Measurements from ENCODE around the gene CYSLTR2.

GRCh38 chr13:48648446-48648845 is 5.3 kb upstream of the CYSLTR2 start:
- TF ChIP-seq, protein P1, sequence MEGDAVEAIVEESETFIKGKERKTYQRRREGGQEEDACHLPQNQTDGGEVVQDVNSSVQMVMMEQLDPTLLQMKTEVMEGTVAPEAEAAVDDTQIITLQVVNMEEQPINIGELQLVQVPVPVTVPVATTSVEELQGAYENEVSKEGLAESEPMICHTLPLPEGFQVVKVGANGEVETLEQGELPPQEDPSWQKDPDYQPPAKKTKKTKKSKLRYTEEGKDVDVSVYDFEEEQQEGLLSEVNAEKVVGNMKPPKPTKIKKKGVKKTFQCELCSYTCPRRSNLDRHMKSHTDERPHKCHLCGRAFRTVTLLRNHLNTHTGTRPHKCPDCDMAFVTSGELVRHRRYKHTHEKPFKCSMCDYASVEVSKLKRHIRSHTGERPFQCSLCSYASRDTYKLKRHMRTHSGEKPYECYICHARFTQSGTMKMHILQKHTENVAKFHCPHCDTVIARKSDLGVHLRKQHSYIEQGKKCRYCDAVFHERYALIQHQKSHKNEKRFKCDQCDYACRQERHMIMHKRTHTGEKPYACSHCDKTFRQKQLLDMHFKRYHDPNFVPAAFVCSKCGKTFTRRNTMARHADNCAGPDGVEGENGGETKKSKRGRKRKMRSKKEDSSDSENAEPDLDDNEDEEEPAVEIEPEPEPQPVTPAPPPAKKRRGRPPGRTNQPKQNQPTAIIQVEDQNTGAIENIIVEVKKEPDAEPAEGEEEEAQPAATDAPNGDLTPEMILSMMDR (IDR thresholded peaks at IDR 0.05), result no peak
- no peak for TF ChIP-seq POLR2A (IDR thresholded peaks at IDR 0.05)
